HL-60/S4 treated with retinoic acid at 250 ng/mL for 4 days and 3 days (cell line): ENCODE measurements around the gene ELMO1.

Source experiments
- in situ Hi-C: fragments of 300-500 bp; cut with MboI; formaldehyde crosslinking; loops from 2 replicates; pipeline ENCODE4 v1.7.0; 2022; ENCODE audit warnings: low sequenced_read_pairs

ELMO1 gene

DNA sequence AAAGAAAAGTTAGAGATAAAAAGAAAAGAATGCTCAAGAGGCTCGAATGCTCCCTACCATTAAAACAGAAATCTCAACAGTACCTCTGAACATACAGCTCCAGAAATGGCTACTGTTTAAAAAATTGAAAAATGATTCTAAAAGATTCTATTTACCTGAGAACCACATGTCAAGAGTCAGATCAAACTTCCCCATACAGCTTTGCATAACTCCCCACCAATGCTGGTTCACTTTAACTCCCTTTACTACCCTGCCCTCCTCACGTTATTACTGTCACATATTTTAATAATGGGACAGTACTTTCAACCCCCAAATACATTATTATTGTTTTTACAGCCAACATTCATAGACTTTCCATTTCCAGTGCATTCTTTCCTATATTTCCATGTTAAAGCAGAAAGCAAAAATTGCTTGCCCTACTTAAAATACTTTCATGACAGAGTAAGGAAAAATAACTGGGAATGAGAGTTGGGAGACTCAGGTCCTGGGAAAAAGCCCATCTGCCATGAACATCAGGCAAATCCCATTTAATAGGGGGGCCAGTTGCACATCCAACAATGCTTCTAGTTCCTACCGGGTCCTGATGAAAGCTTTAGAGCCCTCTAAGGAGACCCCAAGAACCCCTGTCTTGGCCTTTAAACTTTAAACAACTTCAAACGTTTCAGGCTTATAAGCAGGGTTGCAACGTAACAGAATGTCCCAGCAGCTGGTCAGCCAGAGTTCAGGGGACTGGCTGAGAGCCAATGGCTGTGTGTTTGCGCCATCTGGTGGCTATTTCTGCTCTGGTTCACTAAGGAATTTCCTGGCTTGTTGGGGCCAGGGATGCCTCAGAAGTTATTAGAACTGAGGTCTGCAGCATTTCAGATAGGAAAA, 247.4 kb downstream of the ELMO1 start:
- in situ Hi-C loops = loop anchor here (10.0 kb wide), 1 partner anchor 726 kb away; no protein-coding TSS in a partner anchor

DNA sequence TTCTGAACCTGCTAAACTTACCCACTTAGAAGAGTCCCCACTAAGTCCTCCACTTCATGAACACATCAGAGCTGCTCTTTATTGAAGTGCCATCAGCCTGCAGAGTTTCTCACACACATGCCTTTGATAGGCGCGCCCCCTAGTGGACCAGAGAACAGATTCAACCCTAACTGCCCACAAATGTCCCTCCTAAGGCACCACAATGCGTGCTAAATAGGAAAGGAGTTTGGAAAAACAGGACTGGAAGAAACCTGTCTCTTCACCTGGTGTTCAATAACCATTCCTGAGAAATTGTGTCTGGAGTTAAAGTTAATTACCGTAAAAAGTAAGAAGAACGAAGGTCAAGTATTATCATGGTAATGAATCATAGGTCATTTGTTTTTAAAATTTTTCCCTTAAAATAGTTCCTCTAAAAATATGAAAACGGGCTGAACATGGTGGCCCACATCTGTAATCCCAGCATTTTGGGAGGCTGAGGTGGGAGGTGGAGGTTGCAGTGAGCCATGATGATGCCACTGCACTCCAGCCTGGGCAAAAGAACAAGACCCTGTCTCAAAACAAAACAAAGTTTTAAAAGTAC, 249.7 kb downstream of the ELMO1 start:
- in situ Hi-C loops = loop anchor here (25.0 kb wide), 1 partner anchor 537 kb away; no protein-coding TSS in a partner anchor

GRCh38 chr7:37198041-37198905, 250.4 kb downstream of the ELMO1 start:
- in situ Hi-C loops = loop anchor here (25.0 kb wide), 1 partner anchor 536 kb away; no protein-coding TSS in a partner anchor

GRCh38 chr7:37197108-37197507, 251.6 kb downstream of the ELMO1 start:
- in situ Hi-C loops = loop anchor here (25.0 kb wide), 1 partner anchor 535 kb away; no protein-coding TSS in a partner anchor

GRCh38 chr7:37196676-37197075, 252.0 kb downstream of the ELMO1 start:
- in situ Hi-C loops = loop anchor here (25.0 kb wide), 1 partner anchor 534 kb away; no protein-coding TSS in a partner anchor

- in situ Hi-C loops = loop anchor here (25.0 kb wide), 1 partner anchor 533 kb away; no protein-coding TSS in a partner anchor
Measured at GRCh38 chr7:37195388-37195787, 253.3 kb downstream of the ELMO1 start.

DNA sequence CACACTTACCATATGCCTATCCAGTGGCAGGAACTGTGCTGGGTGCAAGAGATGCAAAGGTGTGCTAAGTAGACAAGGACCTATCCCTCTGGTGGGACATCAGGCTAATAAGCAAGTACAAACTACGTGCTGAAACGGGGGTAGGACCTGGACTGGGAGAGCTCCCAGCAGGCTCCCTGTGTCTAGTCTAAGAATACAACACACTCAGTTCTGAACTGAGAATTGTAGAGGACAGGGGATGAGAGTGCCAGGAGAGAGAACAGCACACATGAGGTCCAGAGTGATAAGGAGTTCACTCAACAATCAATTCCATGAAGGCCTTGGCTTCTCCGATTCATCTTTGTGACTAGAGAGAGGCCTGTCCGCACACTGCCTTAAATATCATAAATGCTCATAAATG, 253.7 kb downstream of the ELMO1 start:
- in situ Hi-C loops = loop anchor here (25.0 kb wide), 1 partner anchor 533 kb away; no protein-coding TSS in a partner anchor

- in situ Hi-C loops = loop anchor here (25.0 kb wide), 1 partner anchor 531 kb away; no protein-coding TSS in a partner anchor
Measured at GRCh38 chr7:37193775-37194135, 254.9 kb downstream of the ELMO1 start.

DNA sequence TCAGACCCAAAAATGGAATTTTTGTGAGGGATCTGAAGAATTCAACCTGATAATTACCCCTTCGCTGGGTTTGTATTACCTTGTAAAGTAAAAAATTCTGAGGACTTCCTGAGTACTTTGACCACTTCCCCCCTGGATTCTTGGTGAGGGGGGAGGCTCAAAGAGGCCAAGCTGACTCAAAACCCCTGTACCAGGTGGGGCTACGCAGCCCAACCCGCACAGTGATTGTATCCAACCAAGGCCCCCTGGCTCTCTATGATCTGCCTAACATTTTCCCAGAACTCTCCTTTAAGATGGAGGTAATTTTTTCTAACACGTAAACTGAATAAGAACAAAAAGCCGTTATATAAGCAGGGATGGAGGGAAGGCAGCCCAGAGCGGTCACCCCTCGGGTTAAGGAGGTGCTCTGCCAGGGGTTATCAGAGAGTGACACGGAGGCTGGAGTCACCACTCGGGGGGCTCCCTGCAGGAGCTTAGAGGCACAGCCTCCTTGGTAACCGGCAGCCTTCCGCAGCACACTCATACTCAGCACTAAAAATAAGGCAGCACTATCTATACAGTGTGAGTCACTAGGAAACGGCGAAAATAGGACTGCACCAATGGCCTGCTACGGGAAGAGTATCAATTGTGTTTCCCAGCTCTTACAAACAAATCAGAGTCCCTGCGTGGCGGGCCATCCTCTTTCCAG, 255.4 kb downstream of the ELMO1 start:
- in situ Hi-C loops = loop anchor here (25.0 kb wide), 1 partner anchor 531 kb away; no protein-coding TSS in a partner anchor

GRCh38 chr7:37191797-37192196, 256.9 kb downstream of the ELMO1 start:
- in situ Hi-C loops = loop anchor here (25.0 kb wide), 1 partner anchor 529 kb away; no protein-coding TSS in a partner anchor

GRCh38 chr7:37187179-37187578, 261.5 kb downstream of the ELMO1 start:
- in situ Hi-C loops = loop anchor here (25.0 kb wide), 1 partner anchor 525 kb away; no protein-coding TSS in a partner anchor

DNA sequence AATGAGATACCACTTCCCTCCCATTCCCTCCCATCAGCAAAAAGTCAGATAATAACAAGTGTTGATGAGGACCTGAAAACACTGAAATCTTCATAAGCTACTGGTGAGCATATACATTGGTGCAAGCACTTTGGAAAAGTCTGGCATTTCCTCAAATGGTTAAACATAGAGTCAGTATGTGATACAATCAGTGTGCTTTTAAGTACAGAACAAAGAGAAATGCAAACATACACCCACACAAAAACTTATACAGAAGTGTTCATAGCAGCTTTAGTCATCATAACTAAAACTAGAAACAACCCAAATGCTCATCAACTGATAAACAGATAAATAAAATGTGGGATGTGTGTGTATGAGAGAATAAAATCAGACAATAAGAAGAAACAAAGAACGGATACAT, 261.9 kb downstream of the ELMO1 start:
- in situ Hi-C loops = loop anchor here (25.0 kb wide), 1 partner anchor 524 kb away; no protein-coding TSS in a partner anchor

DNA sequence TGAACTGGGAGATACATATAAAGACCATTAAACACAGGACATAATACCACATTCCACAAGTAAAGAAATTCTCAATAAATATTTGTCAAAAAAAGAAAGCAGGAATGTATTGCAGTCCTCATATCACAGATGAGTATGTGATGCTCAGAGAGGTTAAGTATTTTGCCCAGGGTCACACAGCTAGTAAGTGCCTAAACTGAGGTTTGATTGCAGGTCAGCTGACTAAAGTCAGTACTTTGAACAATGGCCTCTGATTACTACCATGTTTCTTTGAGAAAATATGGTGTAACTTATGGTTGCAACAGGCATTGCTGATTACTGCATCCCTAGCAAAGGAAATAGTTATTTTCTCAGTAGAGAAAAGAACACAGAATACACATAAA, 267.1 kb downstream of the ELMO1 start:
- in situ Hi-C loops = loop anchor here (25.0 kb wide), 1 partner anchor 519 kb away; no protein-coding TSS in a partner anchor

DNA sequence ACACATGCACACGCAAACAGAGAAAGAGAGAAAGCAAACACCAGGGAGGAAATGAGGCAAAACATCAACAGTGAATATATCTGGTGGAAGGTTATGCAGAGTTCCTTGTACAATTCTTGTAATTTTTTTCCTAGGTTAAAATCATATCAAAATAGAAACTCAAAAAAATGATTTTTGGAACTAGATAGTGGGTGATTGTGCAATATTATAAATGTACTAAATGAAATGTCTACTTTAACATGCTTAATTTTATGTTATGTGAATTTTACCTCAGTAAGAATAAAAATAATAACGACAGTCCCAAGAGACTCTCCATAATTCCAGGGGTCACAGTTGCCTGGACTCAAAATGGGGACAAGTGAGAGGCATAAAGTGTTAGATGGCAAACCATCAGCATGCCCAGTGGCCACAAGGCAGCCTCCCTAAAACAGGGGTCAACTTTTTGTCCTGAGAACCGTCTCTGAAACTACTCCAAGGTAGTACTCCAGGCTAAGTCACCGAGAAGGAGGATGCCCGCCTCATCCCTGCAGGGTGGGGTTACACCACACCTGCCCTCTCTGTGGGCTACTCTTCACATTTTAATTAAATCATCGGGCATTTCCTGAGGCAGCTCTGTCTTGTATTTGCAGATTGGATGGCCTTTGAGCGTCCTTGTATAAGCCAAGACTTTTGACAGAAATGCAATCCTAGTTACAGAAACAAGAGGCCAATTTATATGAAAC, 267.7 kb downstream of the ELMO1 start:
- in situ Hi-C loops = loop anchor here (25.0 kb wide), 1 partner anchor 519 kb away; no protein-coding TSS in a partner anchor

- in situ Hi-C loops = loop anchor here (25.0 kb wide), 1 partner anchor 514 kb away; no protein-coding TSS in a partner anchor
Measured at GRCh38 chr7:37176079-37176478, 272.6 kb downstream of the ELMO1 start.

- in situ Hi-C loops = no loop called here
Measured at GRCh38 chr7:37174460-37174859, 274.2 kb downstream of the ELMO1 start.

DNA sequence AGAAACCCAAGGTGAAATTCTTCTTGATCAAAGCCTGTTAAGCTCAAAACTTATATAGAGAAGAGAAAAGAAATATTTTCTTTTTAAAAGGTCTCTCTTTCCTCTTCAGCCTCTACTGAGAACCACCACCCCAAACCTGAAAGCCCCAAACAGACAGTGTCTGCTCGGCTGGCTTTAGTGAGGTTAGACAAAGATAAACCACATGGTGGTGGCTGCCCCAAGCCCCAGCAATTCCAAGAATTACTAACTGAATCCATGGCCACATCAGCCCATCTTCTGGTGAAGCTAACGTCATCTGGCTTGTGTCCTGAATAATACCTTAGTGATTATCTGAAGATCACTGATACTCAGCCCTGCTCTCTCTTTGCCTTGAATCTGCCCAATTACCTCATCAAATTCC, 275.0 kb downstream of the ELMO1 start:
- in situ Hi-C loops = no loop called here

DNA sequence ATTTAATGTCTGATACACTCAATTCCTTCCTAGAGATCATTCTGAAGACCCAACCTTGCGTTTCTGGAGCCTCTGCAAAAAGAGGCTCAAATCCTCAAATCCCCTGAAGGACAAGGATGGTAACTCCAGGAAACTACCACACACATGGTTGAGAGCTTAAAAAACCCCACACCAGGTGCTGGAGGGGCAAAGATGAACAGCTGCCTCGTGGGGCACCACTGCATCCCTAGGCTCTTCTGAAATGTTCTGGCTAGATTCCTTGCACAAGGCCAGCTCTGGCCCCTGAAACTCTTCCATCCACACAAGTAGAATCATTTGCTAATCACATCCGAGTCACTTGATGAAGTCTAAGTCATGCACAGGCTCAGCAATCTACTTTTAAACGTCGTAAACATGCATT, 286.6 kb downstream of the ELMO1 start:
- in situ Hi-C loops = no loop called here

- in situ Hi-C loops = no loop called here
Measured at GRCh38 chr7:37160656-37161055, 288.0 kb downstream of the ELMO1 start.
